Measurements from ENCODE around the gene ACE. TPM values are rescaled to one million over a fixed set of nuclear protein-coding genes. Genes with fewer than 3 reads are reported as not detected.

Gene ACE
- total RNA-seq, 1 experiment from 2014 or later: 0.76 TPM

DNA sequence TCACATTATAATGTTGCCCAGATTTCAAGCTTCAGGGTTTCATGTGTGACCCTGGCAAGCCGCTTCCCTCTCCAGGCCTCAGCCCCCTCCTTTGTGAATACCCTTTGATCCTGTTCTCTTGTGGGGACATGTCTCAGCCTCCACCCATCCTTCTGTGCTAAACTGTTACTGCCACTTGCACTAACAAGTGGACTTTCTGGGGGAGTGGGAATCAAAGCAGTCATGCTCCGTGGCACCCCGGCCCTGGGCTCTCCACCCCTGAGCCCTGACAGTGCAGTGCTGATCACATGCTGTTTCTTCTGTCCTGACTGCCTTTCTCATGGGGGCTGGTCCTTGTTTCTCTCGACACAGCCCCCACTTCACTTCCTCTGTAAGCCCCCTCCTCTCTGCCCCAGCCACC, 63.7 kb downstream of the ACE start:
- no peak overlapping the region for H2AFZ ChIP-seq
- no peaks in the 10 kb centered on the region for H4K20me1 ChIP-seq (ENCODE audit: insufficient read depth)
- H3K36me3 ChIP-seq (ENCODE audit: low read depth): no peaks in the 10 kb centered on the region
- H3K27ac ChIP-seq: no peak overlapping the region
- no peak overlapping the region for H3K4me2 ChIP-seq
- intact Hi-C loops (cut with micrococcal nuclease; ENCODE audit: unreplicated experiment): no loop called here
- no peaks in the 10 kb centered on the region for H3K9me2 ChIP-seq (ENCODE audit: insufficient read depth)
- no peak for DNase-seq
- no peaks in the 10 kb centered on the region for H3K79me2 ChIP-seq (ENCODE audit: low read depth)
- POLR2A ChIA-PET (ENCODE audit: unreplicated experiment): no interaction called here
- H3K4me1 ChIP-seq (replicated peaks; ENCODE audit: insufficient read depth): peaks cover 11% of the 10 kb centered on the region; the same call in 1 of the 2 replicates
- no TSS peak for BruUV-seq (replicated peaks)
- CTCF ChIA-PET: no interaction called here
- no peaks in the 10 kb centered on the region for H3K9me3 ChIP-seq (ENCODE audit: insufficient read depth, low read depth)
- no peak overlapping the region for H3K4me3 ChIP-seq
- H3K27me3 ChIP-seq (ENCODE audit: insufficient read depth, low read depth): no peaks in the 10 kb centered on the region
- H3F3A ChIP-seq (ENCODE audit: insufficient read depth, low read depth): no peaks in the 10 kb centered on the region
- no peak for TF ChIP-seq EZH2 (IDR thresholded peaks at IDR 0.05; ENCODE audit: low read depth)
- TF ChIP-seq, protein P1, sequence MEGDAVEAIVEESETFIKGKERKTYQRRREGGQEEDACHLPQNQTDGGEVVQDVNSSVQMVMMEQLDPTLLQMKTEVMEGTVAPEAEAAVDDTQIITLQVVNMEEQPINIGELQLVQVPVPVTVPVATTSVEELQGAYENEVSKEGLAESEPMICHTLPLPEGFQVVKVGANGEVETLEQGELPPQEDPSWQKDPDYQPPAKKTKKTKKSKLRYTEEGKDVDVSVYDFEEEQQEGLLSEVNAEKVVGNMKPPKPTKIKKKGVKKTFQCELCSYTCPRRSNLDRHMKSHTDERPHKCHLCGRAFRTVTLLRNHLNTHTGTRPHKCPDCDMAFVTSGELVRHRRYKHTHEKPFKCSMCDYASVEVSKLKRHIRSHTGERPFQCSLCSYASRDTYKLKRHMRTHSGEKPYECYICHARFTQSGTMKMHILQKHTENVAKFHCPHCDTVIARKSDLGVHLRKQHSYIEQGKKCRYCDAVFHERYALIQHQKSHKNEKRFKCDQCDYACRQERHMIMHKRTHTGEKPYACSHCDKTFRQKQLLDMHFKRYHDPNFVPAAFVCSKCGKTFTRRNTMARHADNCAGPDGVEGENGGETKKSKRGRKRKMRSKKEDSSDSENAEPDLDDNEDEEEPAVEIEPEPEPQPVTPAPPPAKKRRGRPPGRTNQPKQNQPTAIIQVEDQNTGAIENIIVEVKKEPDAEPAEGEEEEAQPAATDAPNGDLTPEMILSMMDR (conservative IDR thresholded peaks at IDR 0.05): no peak

- no peak overlapping the region for H3K4me3 ChIP-seq
- H3K9me2 ChIP-seq (ENCODE audit: insufficient read depth): no peaks in the 10 kb centered on the region
- no peak overlapping the region for H3K27ac ChIP-seq
- intact Hi-C loops (cut with micrococcal nuclease; ENCODE audit: unreplicated experiment): no loop called here
- H3F3A ChIP-seq (ENCODE audit: insufficient read depth, low read depth): no peaks in the 10 kb centered on the region
- no peaks in the 10 kb centered on the region for H3K27me3 ChIP-seq (ENCODE audit: insufficient read depth, low read depth)
- no peaks in the 10 kb centered on the region for H4K20me1 ChIP-seq (ENCODE audit: insufficient read depth)
- H3K9me3 ChIP-seq (ENCODE audit: insufficient read depth, low read depth): no peaks in the 10 kb centered on the region
- H3K4me1 ChIP-seq (replicated peaks; ENCODE audit: insufficient read depth): peaks cover 11% of the 10 kb centered on the region; the same call in 1 of the 2 replicates
- no peaks in the 10 kb centered on the region for H3K79me2 ChIP-seq (ENCODE audit: low read depth)
- BruUV-seq (replicated peaks): no TSS peak
- TF ChIP-seq, protein P1 (conservative IDR thresholded peaks at IDR 0.05): no peak
- TF ChIP-seq EZH2 (IDR thresholded peaks at IDR 0.05; ENCODE audit: low read depth): no peak
- no peak overlapping the region for H2AFZ ChIP-seq
- H3K36me3 ChIP-seq (ENCODE audit: low read depth): no peaks in the 10 kb centered on the region
- peak overlapping the region; percentile 34; the same call in 1 of the 2 replicates for H3K4me2 ChIP-seq
- no peak for DNase-seq
- ChIA-PET CTCF (no interaction called here), POLR2A (ENCODE audit: unreplicated experiment) (no interaction called here)
Measured at GRCh38 chr17:63542218-63542545, 65.3 kb downstream of the ACE start.

GRCh38 chr17:63542942-63543821, 66.3 kb downstream of the ACE start:
- ChIA-PET POLR2A (ENCODE audit: unreplicated experiment) (interaction anchor here (0.5 to 0.7 kb wide), 2 partner anchors 8 to 438 kb away, joined by 3 to 10 read pairs; no protein-coding TSS in a partner anchor), CTCF (no interaction called here)
- Histone ChIP-seq H3K4me2 (peak overlapping the region; percentile 34; the same call in 1 of the 2 replicates), H3K27me3 (ENCODE audit: insufficient read depth, low read depth) (no peaks in the 10 kb centered on the region), H2AFZ (no peak overlapping the region), H3K79me2 (ENCODE audit: low read depth) (no peaks in the 10 kb centered on the region), H3K36me3 (ENCODE audit: low read depth) (no peaks in the 10 kb centered on the region), H3K27ac (no peak overlapping the region), H3K9me2 (ENCODE audit: insufficient read depth) (no peaks in the 10 kb centered on the region), H4K20me1 (ENCODE audit: insufficient read depth) (no peaks in the 10 kb centered on the region), H3K9me3 (ENCODE audit: insufficient read depth, low read depth) (no peaks in the 10 kb centered on the region), H3K4me3 (no peak overlapping the region), H3K4me1 (replicated peaks; ENCODE audit: insufficient read depth) (peaks cover 11% of the 10 kb centered on the region; the same call in 1 of the 2 replicates), H3F3A (ENCODE audit: insufficient read depth, low read depth) (no peaks in the 10 kb centered on the region)
- DNase-seq: peak in 1 of 2 experiments; percentile 33
- intact Hi-C loops (cut with micrococcal nuclease; ENCODE audit: unreplicated experiment): no loop called here
- TF ChIP-seq, protein P1 (conservative IDR thresholded peaks at IDR 0.05): no peak
- no peak for TF ChIP-seq EZH2 (IDR thresholded peaks at IDR 0.05; ENCODE audit: low read depth)
- BruUV-seq (replicated peaks): no TSS peak
